Cerebellar cortex (tissue), 1 donor: ENCODE measurements around the gene THSD4.
"Not testable (repeated sequence)": the region's sequence is repeated elsewhere in the genome, so short reads cannot be mapped to it uniquely, and the experiment has no call there.

Experiments used
- DNase-seq: peaks from one replicate; pipeline ENCODE4 v3.0.0-alpha.2; 2015; ENCODE audit warnings: low spot score

Gene THSD4

GRCh38 chr15:71124937-71125790 is 9.9 kb downstream of the THSD4 start:
- DNase-seq: no peak

GRCh38 chr15:71125831-71126450 is 10.7 kb downstream of the THSD4 start:
- peak; percentile 7 for DNase-seq

- no peak for DNase-seq
These were observed 11.8 kb downstream of the THSD4 start for GRCh38 chr15:71127083-71127482.

GRCh38 chr15:71128159-71128558 is 12.9 kb downstream of the THSD4 start:
- DNase-seq: not testable (repeated sequence)

GRCh38 chr15:71128939-71129562 is 13.8 kb downstream of the THSD4 start:
- DNase-seq: no peak

- DNase-seq: no peak
These were observed 14.4 kb downstream of the THSD4 start for GRCh38 chr15:71129669-71130068.

- no peak for DNase-seq
These were observed 16.5 kb downstream of the THSD4 start for GRCh38 chr15:71131601-71132362.

- no peak for DNase-seq
These were observed 18.6 kb downstream of the THSD4 start for GRCh38 chr15:71133747-71134472.

- no peak for DNase-seq
These were observed 21.0 kb downstream of the THSD4 start for GRCh38 chr15:71136159-71136783.

- DNase-seq: no peak
These were observed 21.7 kb downstream of the THSD4 start for GRCh38 chr15:71136793-71137518.

GRCh38 chr15:71138473-71138872 is 23.2 kb downstream of the THSD4 start:
- no peak for DNase-seq

GRCh38 chr15:71139241-71139640 is 24.0 kb downstream of the THSD4 start:
- no peak for DNase-seq

GRCh38 chr15:71141572-71141971 is 26.3 kb downstream of the THSD4 start:
- DNase-seq: no peak

GRCh38 chr15:71142780-71143179 is 27.5 kb downstream of the THSD4 start:
- DNase-seq: no peak

GRCh38 chr15:71143373-71144310 is 28.4 kb downstream of the THSD4 start:
- no peak for DNase-seq

GRCh38 chr15:71145648-71146047 is 30.4 kb downstream of the THSD4 start:
- DNase-seq: no peak

GRCh38 chr15:71146580-71146982 is 31.3 kb downstream of the THSD4 start:
- no peak for DNase-seq

- no peak for DNase-seq
These were observed 32.8 kb downstream of the THSD4 start for GRCh38 chr15:71148048-71148447.
